ENCODE measurements around the gene CLMP.

DNA sequence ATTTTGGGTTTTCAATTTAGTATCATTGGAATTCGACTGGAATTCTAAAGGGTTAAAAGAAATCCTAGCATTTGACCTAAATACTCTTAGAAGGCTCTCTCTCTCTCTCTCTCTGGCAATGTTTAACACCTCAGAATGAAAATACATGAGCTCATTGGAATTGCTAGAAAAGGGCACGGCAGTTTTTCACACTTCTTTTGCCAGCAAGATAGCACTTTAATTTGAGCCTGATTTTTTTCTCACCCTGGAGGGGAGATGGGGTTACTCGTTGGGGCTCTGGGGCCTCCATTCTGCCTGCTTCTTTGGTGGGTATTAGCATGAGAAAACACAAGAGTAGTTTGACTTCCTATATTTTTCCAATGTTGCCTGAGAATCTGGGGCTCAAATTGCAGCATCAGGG is 22.8 kb upstream of the CLMP start:
- TF ChIP-seq, protein P1, sequence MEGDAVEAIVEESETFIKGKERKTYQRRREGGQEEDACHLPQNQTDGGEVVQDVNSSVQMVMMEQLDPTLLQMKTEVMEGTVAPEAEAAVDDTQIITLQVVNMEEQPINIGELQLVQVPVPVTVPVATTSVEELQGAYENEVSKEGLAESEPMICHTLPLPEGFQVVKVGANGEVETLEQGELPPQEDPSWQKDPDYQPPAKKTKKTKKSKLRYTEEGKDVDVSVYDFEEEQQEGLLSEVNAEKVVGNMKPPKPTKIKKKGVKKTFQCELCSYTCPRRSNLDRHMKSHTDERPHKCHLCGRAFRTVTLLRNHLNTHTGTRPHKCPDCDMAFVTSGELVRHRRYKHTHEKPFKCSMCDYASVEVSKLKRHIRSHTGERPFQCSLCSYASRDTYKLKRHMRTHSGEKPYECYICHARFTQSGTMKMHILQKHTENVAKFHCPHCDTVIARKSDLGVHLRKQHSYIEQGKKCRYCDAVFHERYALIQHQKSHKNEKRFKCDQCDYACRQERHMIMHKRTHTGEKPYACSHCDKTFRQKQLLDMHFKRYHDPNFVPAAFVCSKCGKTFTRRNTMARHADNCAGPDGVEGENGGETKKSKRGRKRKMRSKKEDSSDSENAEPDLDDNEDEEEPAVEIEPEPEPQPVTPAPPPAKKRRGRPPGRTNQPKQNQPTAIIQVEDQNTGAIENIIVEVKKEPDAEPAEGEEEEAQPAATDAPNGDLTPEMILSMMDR (optimal IDR thresholded peaks at IDR 0.05 in 1 of 3, IDR thresholded peaks at IDR 0.05 in 1 of 3, conservative IDR thresholded peaks at IDR 0.05 in 1 of 3; ENCODE audit: extremely low read depth in 1 of 3, insufficient read depth in 2 of 3, low read length in 3 of 3), result no peak
- no peak for TF ChIP-seq EZH2 (IDR thresholded peaks at IDR 0.05; ENCODE audit: low read length)

Data from keratinocyte (primary cell).